GM12878 (cell line): Measurements from ENCODE around the gene SLC35F6. TPM values are rescaled to one million over a fixed set of nuclear protein-coding genes. Genes with fewer than 3 reads are reported as not detected.

Experiments
- ATAC-seq: fragments of 200-7000 bp; cut with Tn5 transposase; 3 replicates; pipeline ENCODE4 v1.9.1; 2020; ENCODE audit warnings: mild to moderate bottlenecking, moderate library complexity
- BruUV-seq: library from RNA; stranded (reverse); fragments of 400-500 nt; replicated peaks from 2 replicates; lab custom pipeline; 2021; lab: Mats Ljungman, UMichigan
- CTCF ChIA-PET: fragments of 300-600 bp; sonication (Branson Sonifier 250); formaldehyde crosslinking; extraction: SDS; loops from one replicate; lab custom pipeline; 2021; ENCODE audit warnings: inconsistent platforms; lab: Yijun Ruan, JAX
- POLR2A ChIA-PET: fragments of 350-600 bp; formaldehyde crosslinking; extraction: SDS; loops from one replicate; lab custom pipeline; 2021; ENCODE audit warnings: inconsistent platforms; lab: Charles Lee
- RAD21 ChIA-PET: fragments of 300-600 bp; sonication (Branson Sonifier 250); formaldehyde crosslinking; loops from one replicate; lab custom pipeline; 2023; ENCODE audit warnings: antibody characterized with exemption; ENCODE audit not compliant: unreplicated experiment; lab: Charles Lee
- SMC1A ChIA-PET: fragments of 300-600 bp; sonication (Branson Sonifier 250); formaldehyde crosslinking; loops from one replicate; lab custom pipeline; 2023; ENCODE audit not compliant: unreplicated experiment, uncharacterized antibody; lab: Charles Lee
- DNase-seq: peaks from one replicate; pipeline ENCODE4 v3.0.0-alpha.2; 2011; ENCODE audit warnings: low read depth, low spot score
- FAIRE-seq: peaks from 3 replicates; lab custom pipeline; 2011; peaks lifted over from hg19 to GRCh38; lab: Jason Lieb, UNC
- H2AFZ ChIP-seq: 2 replicates; pipeline ENCODE4 v1.6.0; 2011; ENCODE audit warnings: low read depth, low read length, control low read depth; ENCODE audit not compliant: control insufficient read depth
- H3K27ac ChIP-seq: 2 replicates; pipeline ENCODE4 v1.5.1; 2011; ENCODE audit warnings: control low read depth; ENCODE audit not compliant: control insufficient read depth, insufficient read depth
- H3K27me3 ChIP-seq, 2 experiments: replicated peaks in 1 of 2; 2 replicates each; pipeline versions ENCODE4 v1.6.0 to v1.6.1; 2011; ENCODE audit warnings: low read length in 1 of 2; ENCODE audit not compliant: control insufficient read depth in 2 of 2, insufficient read depth in 2 of 2
- H3K36me3 ChIP-seq, 2 experiments: 2 replicates each; pipeline ENCODE4 v1.5.1; 2011; ENCODE audit warnings: low read length in 1 of 2; ENCODE audit not compliant: control insufficient read depth in 2 of 2, insufficient read depth in 2 of 2
- H3K4me1 ChIP-seq: 2 replicates; pipeline ENCODE4 v1.6.1; 2011; ENCODE audit warnings: mild to moderate bottlenecking, low read length, moderate library complexity, mixed read lengths; ENCODE audit not compliant: control insufficient read depth, insufficient read depth
- H3K4me2 ChIP-seq: 2 replicates; pipeline ENCODE4 v1.6.0; 2011; ENCODE audit warnings: control low read depth; ENCODE audit not compliant: control insufficient read depth, insufficient read depth
- H3K4me3 ChIP-seq: fragments of 200-600 bp; sonication (generic); 2 replicates; pipeline ENCODE4 v1.5.1; 2016
- H3K79me2 ChIP-seq: 2 replicates; pipeline ENCODE4 v1.6.0; 2011; ENCODE audit warnings: low read length; ENCODE audit not compliant: control insufficient read depth, insufficient read depth
- H3K9ac ChIP-seq: 2 replicates; pipeline ENCODE4 v1.8.0; 2011; ENCODE audit warnings: low read length, control low read depth, mixed read lengths; ENCODE audit not compliant: control insufficient read depth, insufficient read depth
- H3K9me3 ChIP-seq: replicated peaks from 3 replicates; pipeline ENCODE4 v1.5.1; 2011; ENCODE audit warnings: mild to moderate bottlenecking, low read length; ENCODE audit not compliant: control insufficient read depth, insufficient read depth
- H4K20me1 ChIP-seq: 2 replicates; pipeline ENCODE4 v1.6.0; 2011; ENCODE audit not compliant: control insufficient read depth, insufficient read depth
- BHLHE40 ChIP-seq, 2 experiments: fragments of 450-650 bp in 1 of 2; IDR thresholded peaks; 2 replicates each; pipeline ENCODE4 v1.6.1; 2011 to 2017; ENCODE audit warnings: low read depth in 2 of 2, borderline replicate concordance in 1 of 2, improper control_type of control experiment in 1 of 2, low read length in 1 of 2, mild to moderate bottlenecking in 1 of 2
- CEBPB ChIP-seq, 2 experiments: fragments of 150-350 bp in 1 of 2; IDR thresholded peaks; 2 replicates each; pipeline ENCODE4 v1.6.1; 2012 to 2014; ENCODE audit warnings: low read depth in 2 of 2, low read length in 2 of 2, borderline replicate concordance in 1 of 2, inconsistent platforms in 1 of 2
- E2F4 ChIP-seq: IDR thresholded peaks from 2 replicates; pipeline ENCODE4 v1.6.1; 2012; ENCODE audit warnings: low read depth, low read length, improper control_type of control experiment
- EGR1 ChIP-seq, 2 experiments: IDR thresholded peaks; 1 replicate in 1 of 2; 2 replicates in 1 of 2; pipeline ENCODE4 v1.6.1; 2011 to 2012; ENCODE audit warnings: low read depth in 2 of 2, low read length in 2 of 2, borderline replicate concordance in 1 of 2, mild to moderate bottlenecking in 1 of 2, moderate library complexity in 1 of 2
- HDAC2 ChIP-seq: fragments of 200-600 bp; sonication (generic); IDR thresholded peaks from 2 replicates; pipeline ENCODE4 v1.6.1; 2017
- IKZF2 ChIP-seq, 2 experiments: fragments of 450-650 bp; IDR thresholded peaks; 2 replicates each; pipeline ENCODE4 v1.6.1; 2017; ENCODE audit warnings: mild to moderate bottlenecking in 2 of 2, moderate library complexity in 2 of 2
- IRF3 ChIP-seq: fragments of 450-650 bp; IDR thresholded peaks from 2 replicates; pipeline ENCODE4 v1.6.1; 2014; ENCODE audit warnings: mild to moderate bottlenecking
- LARP7 ChIP-seq: fragments of 450-650 bp; IDR thresholded peaks from 2 replicates; pipeline ENCODE4 v1.6.1; 2017; ENCODE audit warnings: mild to moderate bottlenecking
- NR2F1 ChIP-seq: fragments of 450-650 bp; conservative IDR thresholded peaks from 2 replicates; pipeline ENCODE4 v1.6.1; 2017; ENCODE audit warnings: mild to moderate bottlenecking
- PML ChIP-seq: IDR thresholded peaks from 2 replicates; pipeline ENCODE4 v1.6.1; 2012; ENCODE audit warnings: low read length, inconsistent platforms
- POLR2A ChIP-seq: IDR thresholded peaks from 2 replicates; pipeline ENCODE4 v1.6.1; 2011; ENCODE audit warnings: low read depth, mild to moderate bottlenecking, low read length
- POU2F2 ChIP-seq: IDR thresholded peaks from 3 replicates; pipeline ENCODE4 v1.6.1; 2011; ENCODE audit warnings: low read depth, mild to moderate bottlenecking, low read length, borderline replicate concordance
- SP1 ChIP-seq: IDR thresholded peaks from one replicate; pipeline ENCODE4 v1.6.1; 2011; ENCODE audit warnings: low read depth, low read length
- ZNF24 ChIP-seq: fragments of 450-650 bp; IDR thresholded peaks from 2 replicates; pipeline ENCODE4 v1.6.1; 2017; ENCODE audit warnings: antibody characterized with exemption, mild to moderate bottlenecking
- WGBS: methylation state at CpG from one replicate; pipeline ENCODE4 v1.1.6; 2016; ENCODE audit warnings: low lambda C conversion rate; ENCODE audit not compliant: insufficient replicate concordance, insufficient coverage; ENCODE audit errors: missing lambda C conversion rate; 5-methylcytosine and 5-hydroxymethylcytosine counted together
- in situ Hi-C: fragments of 300-500 bp; cut with MboI; formaldehyde crosslinking; loops from 9 replicates; pipeline ENCODE4 v1.14.3; 2018; ENCODE audit warnings: mixed read lengths
- intact Hi-C: fragments of 100-400 bp; cut with micrococcal nuclease; formaldehyde crosslinking; loops from one replicate; pipeline ENCODE4 v1.14.2; 2022; ENCODE audit not compliant: unreplicated experiment
- polyA plus RNA-seq, 11 experiments: library from polyadenylated mRNA; depleted of rRNA in 4 of 11; unstranded in 6 of 11; stranded (reverse) in 5 of 11; fragments of >200 nt; fragmentation: Nextera tagmentation in 4 of 11; fragmentation: Illumina TruSeq in 1 of 11; extraction: Ambion mirVana in 4 of 11; extraction: Trizol in 1 of 11; gene quantifications; 1 replicate in 1 of 11; 2 replicates in 10 of 11; pipeline versions ENCODE4 v1.2.1 to v1.2.3, GENCODE V29; 2011 to 2016; ENCODE audit warnings: inconsistent platforms in 2 of 11, missing spikeins in 2 of 11, low read depth in 1 of 11
- total RNA-seq, 4 experiments: library from RNA; depleted of rRNA in 3 of 4; stranded (reverse); fragments of >200 nt in 3 of 4; fragmentation: Illumina TruSeq in 1 of 4; extraction: Trizol in 1 of 4; gene quantifications; 2 replicates each; pipeline versions ENCODE4 v1.2.1 to v1.2.3, GENCODE V29; 2013 to 2021
- TF ChIP-seq, protein P1 (sequence below): fragments of 450-650 bp; IDR thresholded peaks from 2 replicates; pipeline ENCODE4 v1.6.1; 2018; ENCODE audit warnings: mild to moderate bottlenecking, low read depth, moderate library complexity; ENCODE audit not compliant: partially characterized antibody
- TF ChIP-seq, protein P2 (sequence below): IDR thresholded peaks from 2 replicates; pipeline ENCODE4 v1.6.1; 2011; ENCODE audit warnings: borderline replicate concordance, low read depth, mild to moderate bottlenecking, moderate library complexity, low read length; ENCODE audit not compliant: insufficient read depth, poor library complexity, severe bottlenecking

SLC35F6 gene
- total and polyA plus RNA-seq, 10 of the 15 experiments (the other 5 are each of a cell fraction or from before 2014, with no cell fraction given): 4.0 to 10.5 (median 8.0) TPM

DNA sequence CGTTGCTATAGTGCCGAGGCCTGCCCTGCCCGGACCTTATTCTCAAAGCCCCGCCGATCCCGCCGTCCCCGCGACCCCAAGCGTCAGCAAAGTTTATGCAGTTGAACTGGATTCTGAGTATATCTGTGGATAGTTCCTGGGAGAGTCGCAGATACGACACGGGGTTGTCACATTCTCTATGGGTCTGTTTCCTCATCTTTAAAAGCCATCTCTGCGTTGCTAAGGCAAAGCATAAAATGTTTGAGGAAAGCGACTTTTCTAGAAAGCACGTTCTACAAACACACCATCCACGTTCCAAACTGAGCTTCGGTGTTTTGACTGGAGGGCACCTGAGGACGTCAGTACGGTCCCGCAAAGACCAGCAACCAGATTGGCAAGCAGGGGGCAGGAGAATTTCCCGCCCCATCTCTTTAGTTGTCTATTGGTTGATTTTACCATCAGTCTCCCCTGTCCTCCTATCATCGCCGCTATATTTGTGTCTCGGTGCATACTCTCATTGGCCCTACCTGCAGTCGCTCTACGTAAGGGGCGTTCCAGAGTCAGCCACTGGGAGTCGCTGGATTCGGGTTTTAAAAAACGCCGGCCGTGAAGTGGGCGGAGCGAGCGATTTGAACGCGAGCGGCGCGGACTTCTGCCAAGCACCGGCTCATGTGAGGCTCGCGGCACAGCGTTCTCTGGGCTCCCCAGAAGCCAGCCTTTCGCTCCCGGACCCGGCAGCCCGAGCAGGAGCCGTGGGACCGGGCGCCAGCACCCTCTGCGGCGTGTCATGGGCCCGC lies 21.5 kb downstream of the SLC35F6 start, which contains the start of gene CENPA:
Gene CENPA, plus strand, starts transcription at position 626 of the 776 bp plus-strand sequence. Its CDS starts 141 bp downstream, at position 767.
- peak within 1 kb of the TSS; percentile 88 for H3K9ac ChIP-seq
- 7% methylated on average over 55 of the region's 55 CpGs for WGBS
- in situ Hi-C loops (no loop called here), intact Hi-C loops (loop anchor here (1.0 to 5.0 kb wide), 2 partner anchors 21 to 267 kb away; partner anchors contain the start of genes AGBL5 and SLC35F6)
- DNase-seq (peak; percentile 99), ATAC-seq (peak; percentile 99), FAIRE-seq (peak; percentile 98)
- ChIA-PET SMC1A (interaction anchor here (1.0 kb wide), 1 partner anchor 13 kb away, joined by 3 read pairs; no protein-coding TSS in a partner anchor), CTCF (interaction anchor here (1.0 kb wide), 1 partner anchor 15 kb away, joined by 5 read pairs; no protein-coding TSS in a partner anchor), RAD21 (no interaction called here), POLR2A (interaction anchor here (0.6 kb wide), 1 partner anchor 13 kb away, joined by 3 read pairs; no protein-coding TSS in a partner anchor)
- no peaks in the 10 kb centered on the region for H3K27me3 ChIP-seq
- H4K20me1 ChIP-seq: no peaks in the 10 kb centered on the region
- H3K4me2 ChIP-seq: peak within 1 kb of the TSS; percentile 96
- peaks cover 39% of the 10 kb centered on the region for H3K79me2 ChIP-seq
- BruUV-seq: no TSS peak
- H3K4me3 ChIP-seq: peak within 1 kb of the TSS; percentile 79
- peaks cover 3% of the 10 kb centered on the region; the same call in 1 of the 2 replicates for H3K4me1 ChIP-seq
- peaks cover 0 to 5% of the 10 kb centered on the region in 2 experiments; a peak in 2 of 4 replicates for H3K36me3 ChIP-seq
- peak within 1 kb of the TSS; percentile 96 for H2AFZ ChIP-seq
- peak within 1 kb of the TSS; percentile 81 for H3K27ac ChIP-seq
- peaks cover 1% of the 10 kb centered on the region; the same call in 2 of the 3 replicates for H3K9me3 ChIP-seq
- TF ChIP-seq CEBPB (IDR thresholded peaks at IDR 0.05; ENCODE audit: borderline replicate concordance in 1 of 2, low read depth in 2 of 2, low read length in 2 of 2) (no peak), PML (no peak; the same call in 1 of the 2 replicates), E2F4 (peak; percentile 97), SP1 (peak; percentile 100), NR2F1 (0 out of 2 replicates have a peak, but pooled peaks have one; percentile 28), LARP7 (no peak), IRF3 (peak; percentile 99), ZNF24 (no peak), POU2F2 (peak; percentile 27; the same call in 2 of the 3 replicates), EGR1 (IDR thresholded peaks at IDR 0.05; ENCODE audit: borderline replicate concordance in 1 of 2, low read depth in 2 of 2, low read length in 2 of 2) (no peak), HDAC2 (no peak), BHLHE40 (IDR thresholded peaks at IDR 0.05; ENCODE audit: borderline replicate concordance in 1 of 2, low read depth in 2 of 2, low read length in 1 of 2) (peak in 1 of 2 experiments; percentile 65; a peak in 1 of 4 replicates), IKZF2 (IDR thresholded peaks at IDR 0.05) (0 out of 4 replicates have a peak, but pooled peaks of 1 of the 2 experiments have one; percentile 39), POLR2A (peak; percentile 87)
- TF ChIP-seq, protein P1, sequence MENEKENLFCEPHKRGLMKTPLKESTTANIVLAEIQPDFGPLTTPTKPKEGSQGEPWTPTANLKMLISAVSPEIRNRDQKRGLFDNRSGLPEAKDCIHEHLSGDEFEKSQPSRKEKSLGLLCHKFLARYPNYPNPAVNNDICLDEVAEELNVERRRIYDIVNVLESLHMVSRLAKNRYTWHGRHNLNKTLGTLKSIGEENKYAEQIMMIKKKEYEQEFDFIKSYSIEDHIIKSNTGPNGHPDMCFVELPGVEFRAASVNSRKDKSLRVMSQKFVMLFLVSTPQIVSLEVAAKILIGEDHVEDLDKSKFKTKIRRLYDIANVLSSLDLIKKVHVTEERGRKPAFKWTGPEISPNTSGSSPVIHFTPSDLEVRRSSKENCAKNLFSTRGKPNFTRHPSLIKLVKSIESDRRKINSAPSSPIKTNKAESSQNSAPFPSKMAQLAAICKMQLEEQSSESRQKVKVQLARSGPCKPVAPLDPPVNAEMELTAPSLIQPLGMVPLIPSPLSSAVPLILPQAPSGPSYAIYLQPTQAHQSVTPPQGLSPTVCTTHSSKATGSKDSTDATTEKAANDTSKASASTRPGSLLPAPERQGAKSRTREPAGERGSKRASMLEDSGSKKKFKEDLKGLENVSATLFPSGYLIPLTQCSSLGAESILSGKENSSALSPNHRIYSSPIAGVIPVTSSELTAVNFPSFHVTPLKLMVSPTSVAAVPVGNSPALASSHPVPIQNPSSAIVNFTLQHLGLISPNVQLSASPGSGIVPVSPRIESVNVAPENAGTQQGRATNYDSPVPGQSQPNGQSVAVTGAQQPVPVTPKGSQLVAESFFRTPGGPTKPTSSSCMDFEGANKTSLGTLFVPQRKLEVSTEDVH: peak; percentile 86
- TF ChIP-seq, protein P2, sequence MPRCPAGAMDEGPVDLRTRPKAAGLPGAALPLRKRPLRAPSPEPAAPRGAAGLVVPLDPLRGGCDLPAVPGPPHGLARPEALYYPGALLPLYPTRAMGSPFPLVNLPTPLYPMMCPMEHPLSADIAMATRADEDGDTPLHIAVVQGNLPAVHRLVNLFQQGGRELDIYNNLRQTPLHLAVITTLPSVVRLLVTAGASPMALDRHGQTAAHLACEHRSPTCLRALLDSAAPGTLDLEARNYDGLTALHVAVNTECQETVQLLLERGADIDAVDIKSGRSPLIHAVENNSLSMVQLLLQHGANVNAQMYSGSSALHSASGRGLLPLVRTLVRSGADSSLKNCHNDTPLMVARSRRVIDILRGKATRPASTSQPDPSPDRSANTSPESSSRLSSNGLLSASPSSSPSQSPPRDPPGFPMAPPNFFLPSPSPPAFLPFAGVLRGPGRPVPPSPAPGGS: peak; percentile 5
